WTC11 (cell line): ENCODE data around the gene EME1. TPM values are rescaled to one million over a fixed set of nuclear protein-coding genes. Genes with fewer than 3 reads are reported as not detected.

ENCODE experiments used
- ATAC-seq: fragments of 200-7000 bp; cut with Tn5 transposase; 2 replicates; pipeline ENCODE4 v1.10.0; 2021; ENCODE audit warnings: mild to moderate bottlenecking, moderate library complexity
- CTCF ChIA-PET: fragments of 300-600 bp; sonication (Branson Sonifier 250); formaldehyde crosslinking; loops from one replicate; lab custom pipeline; 2021; ENCODE audit warnings: antibody characterized with exemption; lab: Charles Lee
- POLR2A ChIA-PET: fragments of 350-600 bp; sonication (Branson Sonifier 250); formaldehyde crosslinking; loops from one replicate; lab custom pipeline; 2021; ENCODE audit warnings: antibody characterized with exemption; lab: Charles Lee
- DNase-seq: peaks from one replicate; pipeline ENCODE4 v3.0.0; 2021; ENCODE audit warnings: low spot score
- H3K27ac Mint-ChIP-seq: 2 replicates; pipeline ENCODE4 v1.8.0; 2021; ENCODE audit warnings: mixed read lengths
- H3K27me3 Mint-ChIP-seq: 2 replicates; pipeline ENCODE4 v1.8.0; 2021; ENCODE audit warnings: low read depth, mild to moderate bottlenecking, moderate library complexity, mixed read lengths
- H3K36me3 Mint-ChIP-seq: 2 replicates; pipeline ENCODE4 v1.8.0; 2021; ENCODE audit warnings: mixed read lengths
- H3K4me1 Mint-ChIP-seq: 2 replicates; pipeline ENCODE4 v1.8.0; 2022; ENCODE audit warnings: mixed read lengths
- H3K4me3 Mint-ChIP-seq: 2 replicates; pipeline ENCODE4 v1.8.0; 2021; ENCODE audit warnings: mild to moderate bottlenecking, moderate library complexity, mixed read lengths
- H3K9me3 Mint-ChIP-seq: 2 replicates; pipeline ENCODE4 v1.8.0; 2021; ENCODE audit warnings: mixed read lengths
- ELF4 ChIP-seq: sonication (generic); formaldehyde crosslinking; IDR thresholded peaks from 2 replicates; pipeline ENCODE4 v1.8.1; 2022; ENCODE audit warnings: low read depth, mild to moderate bottlenecking, moderate library complexity, missing genetic modification reagents
- ETV6 ChIP-seq: sonication (generic); formaldehyde crosslinking; IDR thresholded peaks from 2 replicates; pipeline ENCODE4 v1.8.1; 2022; ENCODE audit warnings: mild to moderate bottlenecking, missing genetic modification reagents
- FOXK1 ChIP-seq: sonication (generic); formaldehyde crosslinking; IDR thresholded peaks from 2 replicates; pipeline ENCODE4 v1.8.0; 2022; ENCODE audit warnings: mild to moderate bottlenecking, moderate library complexity, missing genetic modification reagents
- HMGA2 ChIP-seq: fragments of 250-450 bp; sonication (Bioruptor Pico); IDR thresholded peaks from 2 replicates; pipeline ENCODE4 v1.4.0; 2021; ENCODE audit warnings: mild to moderate bottlenecking, moderate library complexity
- IRF2 ChIP-seq: sonication (generic); formaldehyde crosslinking; IDR thresholded peaks from 2 replicates; pipeline ENCODE4 v1.8.0; 2022; ENCODE audit warnings: low read depth, missing genetic modification reagents, borderline replicate concordance
- JAZF1 ChIP-seq: fragments of 250-450 bp; sonication (Bioruptor Pico); IDR thresholded peaks from 2 replicates; pipeline ENCODE4 v1.9.0; 2021; ENCODE audit warnings: moderate library complexity, mild to moderate bottlenecking, inconsistent platforms
- JUN ChIP-seq: sonication (generic); formaldehyde crosslinking; IDR thresholded peaks from 2 replicates; pipeline ENCODE4 v1.8.0; 2023; ENCODE audit warnings: mild to moderate bottlenecking, missing genetic modification reagents
- MAX ChIP-seq: sonication (generic); formaldehyde crosslinking; IDR thresholded peaks from 2 replicates; pipeline ENCODE4 v1.8.0; 2022; ENCODE audit warnings: mild to moderate bottlenecking, missing genetic modification reagents
- NFE2L1 ChIP-seq: sonication (generic); formaldehyde crosslinking; IDR thresholded peaks from 2 replicates; pipeline ENCODE4 v1.8.1; 2023; ENCODE audit warnings: missing genetic modification reagents
- SP1 ChIP-seq: sonication (generic); formaldehyde crosslinking; conservative IDR thresholded peaks from 2 replicates; pipeline ENCODE4 v1.8.1; 2022; ENCODE audit warnings: missing genetic modification reagents
- STAT6 ChIP-seq: sonication (generic); formaldehyde crosslinking; conservative IDR thresholded peaks from 2 replicates; pipeline ENCODE4 v1.8.1; 2023; ENCODE audit warnings: mild to moderate bottlenecking, low read depth, missing genetic modification reagents, moderate library complexity
- TCF7 ChIP-seq: sonication (generic); formaldehyde crosslinking; IDR thresholded peaks from 2 replicates; pipeline ENCODE4 v1.8.0; 2022; ENCODE audit warnings: mild to moderate bottlenecking, low read depth, missing genetic modification reagents, moderate library complexity
- ZNF121 ChIP-seq: sonication (generic); formaldehyde crosslinking; IDR thresholded peaks from 2 replicates; pipeline ENCODE4 v1.8.0; 2023; ENCODE audit warnings: missing genetic modification reagents
- ZNF423 ChIP-seq: fragments of 250-450 bp; sonication (Bioruptor Pico); IDR thresholded peaks from 2 replicates; pipeline ENCODE4 v2.1.2; 2022; ENCODE audit warnings: mild to moderate bottlenecking, moderate library complexity
- ZNF425 ChIP-seq: fragments of 250-450 bp; sonication (Bioruptor Pico); conservative IDR thresholded peaks from 2 replicates; pipeline ENCODE4 v1.9.0; 2021; ENCODE audit warnings: mild to moderate bottlenecking
- ZNF671 ChIP-seq: fragments of 250-450 bp; sonication (Bioruptor Pico); IDR thresholded peaks from 2 replicates; pipeline ENCODE4 v1.8.0; 2021; ENCODE audit warnings: mild to moderate bottlenecking
- ZSCAN18 ChIP-seq: fragments of 250-450 bp; sonication (Bioruptor Pico); IDR thresholded peaks from 2 replicates; pipeline ENCODE4 v2.1.2; 2022; ENCODE audit warnings: mild to moderate bottlenecking, moderate library complexity
- total RNA-seq: library from RNA; stranded (reverse); gene quantifications from 3 replicates; pipeline ENCODE4 v1.2.3, GENCODE V29; 2021
- TF ChIP-seq, protein P1 (sequence below): sonication (generic); formaldehyde crosslinking; IDR thresholded peaks from 2 replicates; pipeline ENCODE4 v1.8.0; 2022; ENCODE audit warnings: mild to moderate bottlenecking, missing genetic modification reagents
- TF ChIP-seq, protein P2 (sequence below): sonication (generic); formaldehyde crosslinking; IDR thresholded peaks from 2 replicates; pipeline ENCODE4 v1.8.0; 2022; ENCODE audit warnings: mild to moderate bottlenecking, missing genetic modification reagents
- TF ChIP-seq, protein P3 (sequence below): sonication (generic); formaldehyde crosslinking; IDR thresholded peaks from 2 replicates; pipeline ENCODE4 v1.8.1; 2022; ENCODE audit warnings: mild to moderate bottlenecking, moderate library complexity, missing genetic modification reagents

Gene EME1
- total RNA-seq, 1 experiment from 2014 or later = 24.9 TPM

- Mint-ChIP-seq H3K36me3 (peaks cover 85% of the 10 kb centered on the region), H3K4me3 (no peak overlapping the region)
These were observed 15.7 kb downstream of the EME1 start for GRCh38 chr17:50388728-50389127.

DNA sequence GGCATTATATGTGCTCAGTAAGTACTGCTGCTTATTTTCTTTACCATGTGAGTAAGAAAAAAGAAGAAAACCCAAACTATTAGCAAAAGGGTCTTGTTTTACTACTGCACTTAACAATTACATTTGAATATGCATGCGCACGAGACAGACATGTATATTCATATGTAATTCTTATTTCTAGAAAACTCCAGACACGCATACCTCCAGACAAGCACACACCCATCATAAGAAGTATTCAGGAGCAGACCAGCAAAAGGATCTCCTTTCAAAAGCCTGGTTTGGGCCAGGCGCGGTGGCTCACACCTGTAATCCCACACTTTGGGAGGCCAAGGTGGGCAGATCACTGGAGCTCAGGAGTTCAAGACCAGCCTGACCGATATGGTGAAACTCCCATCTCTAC is 16.5 kb downstream of the EME1 start:
- Mint-ChIP-seq H3K9me3 (no peaks in the 10 kb centered on the region), H3K27me3 (no peaks in the 10 kb centered on the region; the same call in 1 of the 2 replicates), H3K4me1 (no peaks in the 10 kb centered on the region), H3K4me3 (no peak overlapping the region), H3K36me3 (peaks cover 85% of the 10 kb centered on the region), H3K27ac (no peak overlapping the region)
- ATAC-seq (no peak), DNase-seq (no peak)
- CTCF ChIA-PET = interaction anchor here (1.5 to 1.8 kb wide), 2 partner anchors 8 to 27 kb away, joined by 5 read pairs; partner anchors contain the start of gene LRRC59
- POLR2A ChIA-PET = no interaction called here
- no peak for TF ChIP-seq ZNF423
- TF ChIP-seq NFE2L1 (CRISPR knock-in tag) = no peak
- TF ChIP-seq JUN (CRISPR knock-in tag) = no peak
- TF ChIP-seq HMGA2 = no peak
- TF ChIP-seq SP1 (CRISPR knock-in tag) = no peak
- no peak for TF ChIP-seq ELF4 (CRISPR knock-in tag)
- no peak for TF ChIP-seq JAZF1
- TF ChIP-seq FOXK1 (CRISPR knock-in tag) = no peak
- TF ChIP-seq, protein P1, sequence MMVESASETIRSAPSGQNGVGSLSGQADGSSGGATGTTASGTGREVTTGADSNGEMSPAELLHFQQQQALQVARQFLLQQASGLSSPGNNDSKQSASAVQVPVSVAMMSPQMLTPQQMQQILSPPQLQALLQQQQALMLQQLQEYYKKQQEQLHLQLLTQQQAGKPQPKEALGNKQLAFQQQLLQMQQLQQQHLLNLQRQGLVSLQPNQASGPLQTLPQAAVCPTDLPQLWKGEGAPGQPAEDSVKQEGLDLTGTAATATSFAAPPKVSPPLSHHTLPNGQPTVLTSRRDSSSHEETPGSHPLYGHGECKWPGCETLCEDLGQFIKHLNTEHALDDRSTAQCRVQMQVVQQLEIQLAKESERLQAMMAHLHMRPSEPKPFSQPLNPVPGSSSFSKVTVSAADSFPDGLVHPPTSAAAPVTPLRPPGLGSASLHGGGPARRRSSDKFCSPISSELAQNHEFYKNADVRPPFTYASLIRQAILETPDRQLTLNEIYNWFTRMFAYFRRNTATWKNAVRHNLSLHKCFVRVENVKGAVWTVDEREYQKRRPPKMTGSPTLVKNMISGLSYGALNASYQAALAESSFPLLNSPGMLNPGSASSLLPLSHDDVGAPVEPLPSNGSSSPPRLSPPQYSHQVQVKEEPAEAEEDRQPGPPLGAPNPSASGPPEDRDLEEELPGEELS = no peak
- no peak for TF ChIP-seq MAX

More at GRCh38 chr17:50388728-50389127, 15.7 kb downstream of the EME1 start:
- no peak for TF ChIP-seq ZSCAN18 (CRISPR knock-in tag)
- TF ChIP-seq IRF2 (CRISPR knock-in tag) = no peak
- TF ChIP-seq, protein P2, sequence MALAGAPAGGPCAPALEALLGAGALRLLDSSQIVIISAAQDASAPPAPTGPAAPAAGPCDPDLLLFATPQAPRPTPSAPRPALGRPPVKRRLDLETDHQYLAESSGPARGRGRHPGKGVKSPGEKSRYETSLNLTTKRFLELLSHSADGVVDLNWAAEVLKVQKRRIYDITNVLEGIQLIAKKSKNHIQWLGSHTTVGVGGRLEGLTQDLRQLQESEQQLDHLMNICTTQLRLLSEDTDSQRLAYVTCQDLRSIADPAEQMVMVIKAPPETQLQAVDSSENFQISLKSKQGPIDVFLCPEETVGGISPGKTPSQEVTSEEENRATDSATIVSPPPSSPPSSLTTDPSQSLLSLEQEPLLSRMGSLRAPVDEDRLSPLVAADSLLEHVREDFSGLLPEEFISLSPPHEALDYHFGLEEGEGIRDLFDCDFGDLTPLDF = no peak
- no peak for TF ChIP-seq TCF7 (CRISPR knock-in tag)
- TF ChIP-seq, protein P3, sequence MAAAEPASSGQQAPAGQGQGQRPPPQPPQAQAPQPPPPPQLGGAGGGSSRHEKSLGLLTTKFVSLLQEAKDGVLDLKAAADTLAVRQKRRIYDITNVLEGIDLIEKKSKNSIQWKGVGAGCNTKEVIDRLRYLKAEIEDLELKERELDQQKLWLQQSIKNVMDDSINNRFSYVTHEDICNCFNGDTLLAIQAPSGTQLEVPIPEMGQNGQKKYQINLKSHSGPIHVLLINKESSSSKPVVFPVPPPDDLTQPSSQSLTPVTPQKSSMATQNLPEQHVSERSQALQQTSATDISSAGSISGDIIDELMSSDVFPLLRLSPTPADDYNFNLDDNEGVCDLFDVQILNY (CRISPR knock-in tag) = no peak
- TF ChIP-seq ZNF671 = no peak
- no peak for TF ChIP-seq ZNF121 (CRISPR knock-in tag)
- TF ChIP-seq ETV6 (CRISPR knock-in tag) = no peak
- no peak for TF ChIP-seq ZNF425 (CRISPR knock-in tag)
- no peak for TF ChIP-seq SP1 (CRISPR knock-in tag)
- no peak for TF ChIP-seq STAT6 (CRISPR knock-in tag)
- DNase-seq = no peak
- no peak for ATAC-seq
- no peaks in the 10 kb centered on the region for H3K9me3 Mint-ChIP-seq
- H3K27ac Mint-ChIP-seq = no peak overlapping the region
- ChIA-PET CTCF (interaction anchor here (1.5 to 1.8 kb wide), 2 partner anchors 8 to 26 kb away, joined by 5 read pairs; partner anchors contain the start of gene LRRC59), POLR2A (no interaction called here)
- no peaks in the 10 kb centered on the region; the same call in 1 of the 2 replicates for H3K27me3 Mint-ChIP-seq
- H3K4me1 Mint-ChIP-seq = no peaks in the 10 kb centered on the region
